HL-60 (cell line): ENCODE data around the gene TXNRD2.
A peak's percentile ranks its signal among the peaks of the same experiment; 100 is the strongest.

Source experiments
- POLR2AphosphoS5 ChIP-seq: IDR thresholded peaks from 2 replicates; pipeline ENCODE4 v1.6.1; 2012; ENCODE audit warnings: low read depth
- TF ChIP-seq, protein P1 (sequence below): IDR thresholded peaks from one replicate; pipeline ENCODE4 v1.5.1; 2011; ENCODE audit warnings: low read length, control low read depth, inconsistent platforms; ENCODE audit not compliant: insufficient read depth

DNA sequence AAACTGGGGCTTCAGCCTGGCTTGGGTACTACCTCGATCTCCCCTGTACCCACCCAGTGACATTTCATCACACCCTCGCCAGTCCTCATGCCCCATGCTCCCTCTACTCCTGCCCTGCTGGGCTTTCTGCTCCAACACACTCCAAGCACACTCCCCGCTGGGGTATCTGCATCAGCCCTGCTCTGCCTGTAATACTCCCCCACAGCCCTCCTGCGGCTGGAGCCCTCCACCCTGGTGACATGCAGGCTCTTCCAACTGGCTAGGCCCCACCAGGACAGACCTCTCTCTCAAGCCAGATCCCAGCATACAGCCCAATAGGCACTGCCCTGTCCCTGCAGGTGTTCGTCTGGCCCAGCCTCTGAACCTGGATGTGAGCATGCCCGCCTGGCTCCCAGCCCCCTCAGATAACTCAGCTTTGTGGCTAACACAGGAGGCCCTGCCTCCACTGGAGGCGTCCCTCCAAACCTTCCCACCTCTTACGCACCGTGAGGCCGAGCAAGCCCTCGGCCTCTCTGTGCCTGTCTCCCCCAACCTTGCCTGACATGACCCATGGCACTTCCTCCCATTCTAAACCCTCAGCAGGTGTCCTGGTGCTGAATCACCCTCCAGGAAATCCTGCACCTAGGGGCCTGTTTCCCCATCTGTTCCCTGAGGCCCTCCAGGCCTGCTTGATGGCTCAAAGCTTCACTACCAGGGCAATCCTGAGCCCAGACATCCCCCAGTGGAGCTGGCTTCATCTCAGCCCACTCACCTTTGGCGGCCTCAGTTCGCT, 33.5 kb upstream of the TXNRD2 start:
- TF ChIP-seq, protein P1, sequence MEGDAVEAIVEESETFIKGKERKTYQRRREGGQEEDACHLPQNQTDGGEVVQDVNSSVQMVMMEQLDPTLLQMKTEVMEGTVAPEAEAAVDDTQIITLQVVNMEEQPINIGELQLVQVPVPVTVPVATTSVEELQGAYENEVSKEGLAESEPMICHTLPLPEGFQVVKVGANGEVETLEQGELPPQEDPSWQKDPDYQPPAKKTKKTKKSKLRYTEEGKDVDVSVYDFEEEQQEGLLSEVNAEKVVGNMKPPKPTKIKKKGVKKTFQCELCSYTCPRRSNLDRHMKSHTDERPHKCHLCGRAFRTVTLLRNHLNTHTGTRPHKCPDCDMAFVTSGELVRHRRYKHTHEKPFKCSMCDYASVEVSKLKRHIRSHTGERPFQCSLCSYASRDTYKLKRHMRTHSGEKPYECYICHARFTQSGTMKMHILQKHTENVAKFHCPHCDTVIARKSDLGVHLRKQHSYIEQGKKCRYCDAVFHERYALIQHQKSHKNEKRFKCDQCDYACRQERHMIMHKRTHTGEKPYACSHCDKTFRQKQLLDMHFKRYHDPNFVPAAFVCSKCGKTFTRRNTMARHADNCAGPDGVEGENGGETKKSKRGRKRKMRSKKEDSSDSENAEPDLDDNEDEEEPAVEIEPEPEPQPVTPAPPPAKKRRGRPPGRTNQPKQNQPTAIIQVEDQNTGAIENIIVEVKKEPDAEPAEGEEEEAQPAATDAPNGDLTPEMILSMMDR, result no peak
- TF ChIP-seq POLR2AphosphoS5, result peak; percentile 62; the same call in 1 of the 2 replicates
